ENCODE results near the gene SPSB2.

GRCh38 chr12:6860942-6861341 lies 12.2 kb downstream of the SPSB2 start:
- no peak for TF ChIP-seq CTCF (conservative IDR thresholded peaks at IDR 0.05; ENCODE audit: low read depth, low read length)
- no peak for TF ChIP-seq EZH2phosphoT487 (IDR thresholded peaks at IDR 0.05; ENCODE audit: borderline replicate concordance, low read length)
- no peak for TF ChIP-seq EZH2 (IDR thresholded peaks at IDR 0.05; ENCODE audit: low read length, unreplicated experiment)

All from PC-3 (cell line).